NCI-H82 treated with DMSO at 0.1 percent for 48 hours (cell line): ENCODE data around the gene PLEKHA7.
A peak's percentile ranks its signal among the peaks of the same experiment; 100 is the strongest.

Experiments used
- DNase-seq: peaks from one replicate; lab custom pipeline; 2025; ENCODE audit not compliant: unreplicated experiment; lab: John Stamatoyannopoulos, UW

Gene PLEKHA7

GRCh38 chr11:16778876-16779275, 235.3 kb downstream of the PLEKHA7 start:
- no peak for DNase-seq

GRCh38 chr11:16778286-16778685, 235.9 kb downstream of the PLEKHA7 start:
- no peak for DNase-seq

DNA sequence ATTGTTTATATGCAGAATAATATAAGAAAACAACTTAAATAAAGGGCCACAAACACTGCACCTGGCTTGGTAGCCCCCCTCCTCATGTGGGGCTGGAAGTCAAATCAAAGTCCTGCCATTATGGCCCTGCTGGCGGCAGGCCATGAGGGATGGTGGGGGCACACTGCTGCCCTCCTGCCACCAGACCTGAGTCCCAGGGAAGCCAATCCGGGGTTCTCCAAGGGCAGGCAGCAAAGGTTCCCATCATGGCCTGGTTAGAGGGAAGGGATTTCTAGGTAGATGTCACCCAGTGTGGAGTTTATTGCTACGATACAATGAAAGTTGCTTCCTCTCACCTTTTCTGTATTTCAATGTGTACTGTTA, 236.6 kb downstream of the PLEKHA7 start:
- no peak for DNase-seq

DNA sequence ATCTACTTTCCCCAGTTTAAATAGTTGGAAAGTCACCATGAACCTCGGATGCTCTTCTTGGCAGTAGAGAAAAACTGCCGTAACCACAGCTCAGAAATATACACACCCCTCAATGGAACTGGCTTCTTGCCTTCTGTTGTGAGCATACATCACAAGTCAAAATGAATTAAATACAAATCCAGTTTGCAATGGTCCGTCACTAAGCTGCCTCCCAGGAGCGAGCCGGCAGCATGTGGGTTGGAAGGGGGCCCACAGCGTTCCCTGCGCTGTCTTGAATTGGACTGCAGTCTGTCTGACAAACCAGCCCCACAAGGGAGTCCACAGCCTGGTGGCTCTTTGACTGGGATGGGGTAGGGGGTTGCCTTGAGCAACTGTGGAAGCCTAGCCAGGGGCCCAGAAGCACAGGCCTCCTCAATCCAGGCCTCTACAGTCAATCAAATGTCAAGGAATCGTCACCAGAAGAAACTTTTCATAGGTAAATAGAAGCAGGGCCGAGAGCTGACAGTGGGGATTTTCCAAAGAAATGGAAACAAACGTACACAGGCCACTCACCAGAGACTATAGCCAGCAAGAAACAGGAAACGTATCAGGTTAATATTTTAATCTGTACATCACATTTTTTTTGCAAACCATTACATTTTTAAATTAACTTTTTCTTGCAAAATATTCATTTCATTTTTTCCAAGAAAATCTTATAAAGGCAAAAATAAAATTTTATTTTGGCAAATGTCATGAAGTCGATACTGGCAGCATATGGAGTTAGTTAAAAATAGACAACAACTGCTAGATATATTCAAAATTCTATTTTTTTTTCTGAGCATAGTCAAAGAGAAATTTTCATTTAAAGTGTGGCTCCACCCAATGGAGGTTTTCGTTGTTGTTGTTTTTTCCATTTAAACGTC, 237.3 kb downstream of the PLEKHA7 start:
- no peak for DNase-seq

- DNase-seq = no peak
Measured at GRCh38 chr11:16775614-16776283, 238.5 kb downstream of the PLEKHA7 start.

DNA sequence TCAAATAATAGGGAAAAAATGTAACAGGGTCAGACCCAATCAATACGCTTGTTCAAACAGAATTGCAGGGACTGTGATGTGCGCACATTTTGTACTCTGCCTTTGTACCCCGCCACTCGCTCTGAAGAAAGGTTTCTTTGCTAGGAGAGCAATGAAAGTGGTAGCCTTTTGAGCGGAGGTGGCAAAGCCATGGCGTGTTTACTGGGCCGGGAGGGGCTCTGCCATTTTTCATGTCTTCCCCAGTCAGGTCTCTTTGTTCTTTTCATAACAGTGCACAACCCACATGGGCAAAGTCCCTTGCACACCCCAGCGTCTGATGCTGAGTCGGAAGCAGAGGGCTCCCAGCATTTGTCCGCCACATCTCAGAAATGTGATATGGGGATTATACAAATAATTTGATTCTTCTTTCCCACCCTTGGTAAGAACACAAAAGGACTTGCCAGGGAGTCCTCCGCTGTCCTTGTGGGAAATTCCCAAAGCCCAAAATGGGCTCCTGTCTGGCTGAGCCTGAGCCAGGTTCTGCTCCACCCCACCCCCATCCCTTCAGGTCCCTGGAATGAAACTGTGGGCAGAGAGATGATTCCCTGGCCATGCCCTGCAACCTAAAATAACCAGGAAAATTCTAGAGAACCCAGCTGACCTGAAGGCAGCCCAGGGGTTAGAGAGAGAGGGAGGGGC, 239.1 kb downstream of the PLEKHA7 start:
- no peak for DNase-seq

DNA sequence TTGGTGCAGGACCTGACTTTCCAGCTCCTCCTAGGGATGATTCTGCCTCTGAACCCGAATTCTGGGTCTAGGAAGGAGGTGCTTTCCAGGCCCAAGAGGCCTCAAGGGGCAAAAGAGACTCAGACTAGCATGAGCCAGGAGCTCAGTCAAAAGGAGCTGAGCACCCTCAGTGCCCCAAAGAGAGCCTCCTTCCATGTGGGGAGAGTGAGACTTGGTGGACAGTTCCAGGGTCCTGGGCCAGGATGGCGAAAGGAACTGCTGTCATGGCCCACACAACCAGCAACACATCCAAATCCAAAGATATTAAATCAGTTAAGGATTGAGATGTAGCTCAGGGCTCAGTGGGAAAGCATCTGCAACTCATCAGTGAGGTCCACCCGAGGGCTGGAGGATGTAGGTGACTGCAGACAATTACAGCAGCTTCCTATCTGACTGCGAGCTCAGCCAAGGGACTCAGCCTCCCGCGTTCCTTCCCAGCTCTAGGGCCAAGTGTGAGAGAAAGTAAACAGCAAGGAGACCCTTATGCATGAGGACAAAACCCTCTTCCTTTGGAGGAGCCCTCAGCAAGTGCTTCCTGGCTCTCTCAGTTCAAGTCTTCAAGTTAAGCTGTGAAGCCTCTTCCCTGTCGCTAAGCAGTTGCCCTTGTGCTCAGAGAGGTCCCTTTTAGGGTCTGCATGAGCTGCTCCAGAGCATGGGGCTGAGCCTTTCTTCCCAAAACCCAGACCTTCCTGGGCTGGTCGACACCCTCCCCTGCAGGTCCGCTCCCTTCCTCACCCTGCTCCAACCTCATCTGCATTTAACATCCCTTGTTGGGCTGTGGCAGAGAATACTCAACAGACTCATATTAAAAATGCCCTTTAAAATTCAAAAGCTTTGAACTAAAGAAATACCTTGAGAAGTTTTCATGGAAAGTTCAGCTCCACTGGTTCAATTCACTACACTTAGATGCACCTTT, 240.0 kb downstream of the PLEKHA7 start:
- DNase-seq = no peak

- DNase-seq = no peak
Measured at GRCh38 chr11:16772141-16772512, 242.1 kb downstream of the PLEKHA7 start.

- no peak for DNase-seq
Measured at GRCh38 chr11:16771350-16772140, 242.7 kb downstream of the PLEKHA7 start.

DNA sequence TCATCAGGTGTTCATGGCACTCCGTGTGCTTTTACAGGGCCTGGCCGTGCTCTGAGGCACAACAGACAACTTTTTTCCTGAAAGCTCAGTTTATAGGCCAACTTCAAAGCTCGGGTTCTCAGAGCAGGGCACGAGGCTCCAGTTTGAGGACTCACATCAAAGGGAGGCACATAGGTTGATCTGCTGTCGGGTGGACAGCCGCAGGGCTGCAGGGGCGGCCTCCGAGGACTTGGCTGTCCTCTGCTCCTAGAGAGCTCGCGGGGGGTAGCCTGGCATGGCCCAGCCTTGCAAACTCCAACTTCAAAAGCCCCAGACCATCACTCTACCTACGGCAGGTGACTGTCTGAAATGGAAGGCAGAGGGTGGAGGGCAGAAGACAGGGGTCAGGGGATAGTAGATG, 244.2 kb downstream of the PLEKHA7 start:
- no peak for DNase-seq

GRCh38 chr11:16769386-16769785, 244.8 kb downstream of the PLEKHA7 start:
- no peak for DNase-seq

DNA sequence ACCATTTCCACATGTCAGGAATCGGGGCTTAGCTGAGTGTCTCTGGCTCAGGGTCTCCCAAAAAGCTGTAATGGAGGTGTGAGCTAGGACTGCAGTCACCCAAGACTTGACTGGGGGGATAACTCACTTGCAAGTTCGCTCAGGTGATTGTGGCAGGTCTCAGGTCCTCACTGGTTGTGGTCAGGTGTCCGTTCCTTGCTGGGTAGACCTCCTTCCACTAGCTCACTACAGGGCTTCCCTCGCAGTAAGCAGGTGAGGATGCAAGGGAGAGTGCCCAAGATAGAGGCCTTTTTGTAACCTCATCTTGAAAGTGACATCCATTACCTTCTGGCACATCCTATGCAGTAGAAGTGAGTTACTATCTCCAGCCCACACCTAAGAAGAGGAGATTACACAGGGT, 246.3 kb downstream of the PLEKHA7 start:
- no peak for DNase-seq

- no peak for DNase-seq
Measured at GRCh38 chr11:16767137-16767536, 247.1 kb downstream of the PLEKHA7 start.

GRCh38 chr11:16764888-16765287, 249.3 kb downstream of the PLEKHA7 start:
- DNase-seq = no peak

- DNase-seq = no peak
Measured at GRCh38 chr11:16763746-16764145, 250.5 kb downstream of the PLEKHA7 start.

- no peak for DNase-seq
Measured at GRCh38 chr11:16759857-16760508, 254.2 kb downstream of the PLEKHA7 start.

DNA sequence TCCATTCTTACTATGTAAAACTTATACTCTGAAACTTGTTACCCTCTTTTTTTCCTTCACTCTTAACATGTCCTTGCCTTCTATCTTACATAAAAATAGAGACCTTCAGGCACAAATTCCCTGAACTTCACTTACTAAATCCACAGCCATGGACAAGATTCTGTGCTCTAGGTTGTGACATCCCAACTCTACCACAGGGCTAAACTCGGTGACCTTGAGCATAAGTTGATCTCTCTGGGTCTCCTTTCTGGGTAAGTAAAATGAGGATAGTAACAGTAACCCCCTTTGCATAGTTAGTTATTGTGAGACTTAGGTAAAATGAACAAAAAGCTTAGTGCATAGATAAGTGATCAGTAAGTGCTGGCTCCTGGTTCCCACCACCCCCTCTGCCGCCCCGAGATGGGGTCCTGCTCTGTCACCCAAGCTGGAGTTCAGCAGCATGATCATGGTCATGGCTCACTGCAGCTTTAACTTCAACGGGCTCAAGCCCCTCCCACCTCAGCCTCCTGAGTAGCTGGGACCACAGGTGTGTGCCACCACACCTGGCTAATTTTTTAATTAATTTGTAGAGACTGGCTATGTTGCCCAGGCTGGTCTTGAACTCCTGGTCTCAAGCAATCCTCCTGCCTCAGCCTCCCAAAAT, 255.7 kb downstream of the PLEKHA7 start:
- DNase-seq = no peak

DNA sequence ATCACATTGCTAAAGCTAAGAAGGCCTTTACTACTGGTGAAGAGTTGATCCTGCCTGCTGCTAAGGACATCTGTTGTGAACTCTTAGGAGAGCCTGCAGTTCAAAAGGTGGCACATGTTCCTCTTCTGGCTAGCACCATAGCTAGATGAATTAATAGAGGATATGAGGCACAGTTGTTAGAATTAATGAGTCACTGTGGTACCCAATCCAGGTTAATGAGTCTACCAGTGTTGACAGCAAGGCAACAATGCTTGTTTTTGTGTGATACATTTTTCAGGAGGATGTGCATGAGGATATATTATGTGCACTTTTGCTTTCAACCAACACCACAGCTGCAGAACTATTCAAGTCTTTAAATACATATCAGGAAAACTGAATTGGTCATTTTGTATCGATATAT, 263.8 kb downstream of the PLEKHA7 start:
- peak; percentile 4 for DNase-seq

DNA sequence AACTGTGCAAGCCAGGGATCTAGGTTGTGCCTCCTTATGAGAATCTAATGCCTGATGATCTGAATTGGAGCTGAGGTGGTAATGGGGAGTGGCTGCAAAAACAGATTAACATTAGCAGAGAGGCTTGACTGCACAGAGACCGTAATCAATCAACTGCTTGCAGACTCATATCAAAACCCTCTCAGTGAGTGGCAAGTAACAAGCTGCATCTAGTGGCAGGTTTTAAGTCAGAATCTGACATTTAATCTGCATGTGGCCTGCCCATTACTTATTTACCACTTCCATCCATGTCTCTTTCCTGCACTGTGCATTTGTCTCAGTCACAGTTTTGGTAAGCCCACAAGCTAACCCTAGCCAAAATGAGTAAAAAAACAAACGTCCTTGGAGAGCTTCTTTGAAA, 264.5 kb downstream of the PLEKHA7 start:
- DNase-seq = no peak
